HG02610 (cell line): ENCODE data around the gene WRAP73.
"Not testable (repeated sequence)": the region's sequence is repeated elsewhere in the genome, so short reads cannot be mapped to it uniquely, and the experiment has no call there.

Experiments
- ATAC-seq: cut with Tn5 transposase; IDR thresholded peaks from one replicate; pipeline ENCODE4 v1.9.1; 2021; ENCODE audit warnings: mild to moderate bottlenecking, moderate library complexity; ENCODE audit not compliant: unreplicated experiment

The WRAP73 gene

DNA sequence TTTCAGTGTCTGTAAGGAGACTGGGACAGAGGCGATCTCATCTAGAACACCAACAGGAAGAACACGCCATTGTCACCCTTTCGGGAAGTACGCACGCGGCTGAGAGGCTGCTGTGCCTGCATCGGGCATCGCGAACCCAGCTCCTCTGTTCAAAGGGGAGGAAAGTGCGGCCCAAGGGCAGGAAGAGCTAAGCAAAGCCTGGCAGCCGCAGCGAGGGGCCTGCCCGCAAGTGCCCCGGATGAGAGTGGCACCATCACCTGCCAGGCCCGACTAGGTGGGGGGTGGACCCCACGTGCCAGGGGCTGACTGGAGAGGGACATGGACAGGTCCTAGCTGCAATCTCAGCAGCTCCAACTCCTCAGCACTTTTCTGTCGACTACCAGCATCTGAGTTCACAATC, 17.6 kb downstream of the WRAP73 start:
- no peak for ATAC-seq

DNA sequence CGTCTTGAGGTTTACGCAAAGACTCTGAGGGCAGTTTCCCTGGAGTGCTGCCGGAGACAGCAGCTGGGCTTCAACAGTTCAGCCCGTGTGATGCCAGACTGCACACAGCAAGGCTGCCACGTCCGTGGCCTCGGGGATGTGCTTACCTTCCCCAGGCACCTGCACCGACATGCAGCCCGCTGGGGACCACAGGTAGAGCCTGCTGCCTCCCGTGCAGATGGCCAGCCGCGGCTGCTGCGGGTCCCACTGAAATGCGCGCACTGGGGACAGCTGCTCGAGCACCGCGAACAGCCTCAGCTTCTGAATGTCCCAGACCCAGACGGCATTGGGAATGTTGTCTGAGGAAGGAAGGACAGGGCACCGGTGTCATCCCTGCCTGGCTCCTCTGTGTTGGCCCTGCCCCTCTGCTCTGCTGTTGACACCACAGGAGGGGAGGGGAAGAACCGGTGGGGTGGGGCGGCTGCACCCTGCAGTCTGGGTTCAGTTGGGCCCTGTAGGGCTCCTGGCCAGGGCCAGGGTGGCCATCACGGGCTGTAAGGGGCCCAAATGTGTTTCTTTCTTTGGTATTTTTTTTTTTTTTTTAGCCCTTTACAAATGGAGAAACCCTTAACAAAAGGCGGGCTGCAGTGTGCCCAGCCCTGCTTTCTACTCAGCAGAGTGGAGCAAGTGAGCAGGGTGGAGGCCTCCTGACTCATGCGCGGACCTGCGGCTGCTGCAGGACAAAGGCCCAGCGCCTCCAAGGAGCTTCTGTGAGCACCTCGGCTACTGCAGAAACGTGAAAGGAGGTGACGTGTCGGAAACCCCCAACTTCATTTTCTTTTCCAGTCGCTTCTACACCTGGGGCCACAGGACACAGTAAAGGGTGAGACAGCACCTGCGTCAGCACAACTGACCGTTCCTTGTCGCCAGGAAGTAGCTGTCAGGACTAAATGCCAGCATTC, 18.3 kb downstream of the WRAP73 start:
- no peak for ATAC-seq

DNA sequence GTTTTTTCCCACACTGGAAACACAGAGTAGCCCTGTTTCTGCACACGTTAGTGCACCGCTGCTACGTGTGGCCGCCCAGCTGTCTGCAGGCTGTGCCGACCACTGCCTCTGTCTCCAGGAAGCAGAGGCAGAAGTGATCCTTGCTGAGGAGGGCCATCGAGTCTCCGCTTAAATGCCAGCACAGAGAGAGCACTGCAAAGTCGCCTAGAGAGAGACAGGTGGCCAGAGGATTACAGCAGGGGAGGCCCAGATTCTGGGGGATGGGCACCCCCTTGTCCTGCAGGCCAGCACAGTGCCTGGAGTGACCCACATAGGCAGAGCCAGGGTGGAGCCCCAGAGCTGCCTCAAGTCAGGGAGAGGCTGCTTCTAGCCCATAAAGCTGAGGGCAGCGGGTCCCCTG, 19.0 kb downstream of the WRAP73 start:
- ATAC-seq = no peak

DNA sequence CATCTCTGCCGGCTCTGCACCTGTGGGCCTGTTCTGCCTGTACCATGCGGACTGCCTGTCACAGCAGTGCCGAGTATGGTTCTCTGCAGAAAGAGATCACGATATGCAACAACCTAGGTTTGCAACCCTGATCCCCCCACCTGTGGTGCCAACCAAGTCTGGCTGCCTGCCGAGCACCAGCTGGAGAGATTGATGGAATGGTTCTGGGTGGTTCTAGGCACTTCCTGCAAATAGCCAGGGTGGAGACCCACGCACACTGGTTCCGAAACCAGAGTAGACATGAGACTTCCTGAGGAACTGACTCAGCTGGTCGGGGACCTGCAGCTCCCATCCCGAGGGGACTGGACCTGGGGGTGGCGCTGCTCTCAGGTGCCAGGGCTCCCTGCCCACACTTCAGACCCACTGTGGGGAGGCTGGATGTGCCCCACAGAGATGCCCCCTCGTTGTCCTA, 19.7 kb downstream of the WRAP73 start:
- ATAC-seq = no peak

DNA sequence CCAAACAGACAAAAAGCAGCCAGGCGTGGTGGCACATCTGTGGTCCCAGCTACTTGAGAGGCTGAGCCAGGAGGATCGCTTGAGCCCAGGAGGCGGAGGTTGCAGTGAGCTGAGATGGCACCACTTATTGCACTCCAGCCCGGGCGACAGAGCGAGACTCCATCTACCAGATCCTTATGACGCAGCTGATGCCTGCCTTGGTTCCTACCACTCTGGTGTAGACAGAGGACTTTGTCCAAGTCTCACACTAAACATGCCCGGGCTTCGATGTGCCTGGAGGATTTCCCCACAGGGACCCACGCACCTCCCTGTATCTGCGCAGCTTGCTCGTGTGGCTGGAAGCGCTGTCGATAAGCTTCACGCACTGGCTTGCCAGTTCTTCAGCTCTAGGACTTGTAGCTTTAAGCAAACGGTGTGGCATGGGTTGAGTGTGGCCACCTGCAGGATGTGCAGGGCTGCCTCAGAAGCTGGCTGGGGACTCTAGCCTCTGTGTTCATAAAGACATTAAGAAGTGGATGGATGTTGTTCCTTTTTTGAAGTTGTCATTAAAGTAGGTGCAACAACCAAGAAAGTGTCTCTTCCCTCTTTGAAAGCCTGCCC, 20.2 kb downstream of the WRAP73 start:
- no peak for ATAC-seq

DNA sequence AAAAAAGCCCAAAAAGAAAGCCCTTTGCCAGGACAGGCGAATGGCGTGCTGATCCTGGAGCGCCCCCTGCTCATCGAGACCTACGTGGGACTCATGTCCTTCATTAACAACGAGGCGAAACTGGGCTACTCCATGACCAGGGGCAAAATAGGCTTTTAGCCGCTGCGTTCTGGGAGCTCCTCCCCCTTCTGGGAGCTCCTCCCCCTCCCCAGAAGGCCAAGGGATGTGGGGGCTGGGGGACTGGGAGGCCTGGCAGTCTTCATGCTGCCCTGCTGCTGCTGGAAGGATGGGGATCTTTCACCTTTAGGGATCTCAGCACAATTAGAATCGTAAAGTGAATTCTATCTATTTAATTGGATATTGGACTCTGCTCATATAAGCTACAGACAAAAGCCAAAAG, 21.5 kb downstream of the WRAP73 start:
- no peak for ATAC-seq

DNA sequence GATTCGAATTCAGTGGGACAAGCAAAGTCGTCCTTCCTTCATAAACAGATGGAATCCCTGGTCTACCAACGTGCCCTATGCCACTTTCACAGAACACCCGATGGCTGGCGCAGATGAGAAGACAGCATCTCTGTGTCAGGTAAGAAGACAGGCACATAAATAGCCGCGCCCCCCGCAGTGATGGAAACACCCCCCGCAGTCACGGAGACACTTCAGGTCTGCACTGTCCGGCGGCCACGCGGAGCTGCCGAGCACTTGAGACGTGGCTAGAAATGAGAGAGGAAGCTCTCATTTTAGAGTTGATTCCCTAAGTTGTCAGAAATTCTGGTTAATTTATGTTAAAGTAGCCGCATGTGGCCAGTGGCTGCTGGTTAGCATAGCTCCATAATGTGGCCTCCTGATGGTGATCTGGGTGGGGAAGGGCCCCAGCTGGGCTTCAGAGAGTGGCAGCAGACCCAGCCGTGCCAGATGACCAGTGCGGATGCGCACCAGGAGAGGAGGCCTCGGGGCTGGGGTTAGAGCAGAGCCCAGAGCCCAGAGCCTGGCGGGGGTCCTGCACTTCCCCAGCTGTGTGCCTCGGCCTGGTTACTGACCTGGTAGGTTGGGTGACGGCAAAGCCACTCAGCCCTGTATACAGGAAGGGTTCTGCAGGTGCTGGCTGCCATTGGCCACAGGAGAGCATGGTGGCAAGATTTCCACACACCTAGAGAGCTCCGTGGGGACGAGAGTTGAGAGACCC, 22.2 kb downstream of the WRAP73 start:
- ATAC-seq = no peak

DNA sequence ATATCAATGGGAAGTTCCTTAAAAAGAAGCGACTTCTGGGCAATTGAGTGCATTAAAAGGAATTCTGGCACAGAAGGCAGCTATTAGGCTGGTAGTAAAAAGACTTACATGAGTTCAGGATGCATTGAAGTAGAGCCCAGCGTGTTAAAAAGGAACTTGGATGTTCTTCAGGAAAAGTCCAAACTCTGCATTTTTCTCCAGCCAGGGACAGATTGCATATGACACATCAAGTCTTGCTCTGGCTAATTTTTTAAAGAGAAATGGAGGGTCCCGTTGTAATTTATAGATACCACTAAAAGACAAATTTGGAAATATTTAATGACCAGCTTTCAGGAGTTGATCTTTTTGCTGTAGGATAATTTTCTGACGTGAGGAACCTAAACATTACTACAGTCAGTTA, 23.9 kb downstream of the WRAP73 start:
- ATAC-seq = no peak

DNA sequence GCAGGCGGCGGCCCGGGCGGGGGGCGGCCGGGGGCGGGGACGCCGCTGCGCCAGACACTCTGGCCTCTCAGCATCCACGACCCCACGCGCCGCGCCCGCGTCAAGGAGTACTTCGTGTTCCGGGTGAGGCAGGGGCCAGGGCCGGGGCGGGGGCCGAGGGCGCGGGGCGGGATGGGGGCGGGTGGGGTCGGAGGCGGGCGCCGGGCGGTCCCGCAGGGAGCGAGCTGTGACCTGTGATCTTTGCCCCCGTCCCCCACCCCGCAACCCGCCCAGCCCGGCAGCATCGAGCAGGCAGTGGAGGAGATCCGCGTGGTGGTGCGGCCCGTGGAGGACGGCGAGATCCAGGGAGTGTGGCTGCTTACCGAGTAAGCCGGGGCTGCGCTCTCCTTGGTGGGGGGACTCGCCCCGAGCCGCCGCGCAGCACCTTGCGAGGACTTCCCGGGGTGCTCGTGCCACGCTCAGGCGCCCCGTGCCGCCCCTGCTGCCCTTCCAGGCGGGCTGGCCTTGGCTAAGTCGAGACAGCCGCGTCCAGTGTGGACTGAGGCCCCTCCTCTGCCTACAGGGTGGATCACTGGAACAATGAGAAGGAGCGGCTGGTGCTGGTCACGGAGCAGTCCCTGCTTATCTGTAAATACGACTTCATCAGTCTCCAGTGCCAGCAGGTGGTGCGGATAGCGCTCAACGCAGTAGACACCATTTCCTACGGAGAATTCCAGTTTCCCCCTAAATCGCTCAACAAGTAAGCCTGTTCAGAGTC, 24.6 kb downstream of the WRAP73 start:
- peak; percentile 16 for ATAC-seq

DNA sequence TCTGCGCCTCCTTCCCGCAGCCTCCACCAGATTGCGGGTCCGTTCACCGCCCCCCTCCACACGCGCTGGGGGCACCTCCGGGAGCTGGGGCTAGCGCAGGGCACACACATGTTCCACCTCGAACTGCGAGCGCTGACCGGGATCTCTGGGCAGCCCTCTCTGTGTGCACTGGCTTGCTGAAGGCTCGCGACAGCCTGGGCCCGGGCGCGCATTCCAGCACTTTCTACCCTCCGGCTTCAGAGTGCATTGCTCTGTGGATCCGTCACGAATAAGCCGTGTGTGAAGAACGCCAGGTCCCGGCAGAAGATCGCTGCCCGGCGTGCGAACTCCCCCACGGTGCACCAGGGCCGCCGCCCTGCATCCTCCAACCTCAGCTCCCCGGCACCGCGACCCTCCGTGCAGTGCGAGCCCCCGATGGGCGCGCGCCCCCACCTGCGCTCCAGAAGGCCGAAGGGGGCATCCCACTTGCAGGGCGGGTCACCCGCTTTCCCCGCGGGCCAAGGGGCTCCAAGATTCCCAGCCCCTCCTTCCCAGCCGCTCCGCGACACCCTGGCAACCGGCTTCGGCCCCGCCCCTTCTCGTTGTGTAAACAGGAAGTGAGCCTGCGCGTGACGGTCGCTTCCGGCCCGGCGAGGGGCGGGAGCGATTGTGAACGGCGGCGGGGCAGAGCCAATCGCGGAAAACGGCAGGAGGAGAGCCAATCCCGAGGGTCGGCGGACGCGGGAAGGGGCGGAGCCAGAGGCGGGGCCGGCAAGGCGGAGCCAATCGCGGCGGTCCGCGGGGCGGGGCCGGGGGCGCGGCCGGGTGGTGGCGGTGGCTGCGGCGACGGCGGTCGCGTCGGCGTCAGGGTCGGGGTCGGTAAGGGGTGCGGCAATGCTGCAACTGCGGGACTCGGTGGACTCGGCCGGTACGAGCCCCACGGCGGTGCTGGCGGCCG, 25.4 kb downstream of the WRAP73 start, which contains the start of gene TPRG1L:
TPRG1L (plus strand) TSS at position 816 of the 937 bp plus-strand sequence; CDS start at position 874, 58 bp downstream.
- peak; percentile 89 for ATAC-seq

DNA sequence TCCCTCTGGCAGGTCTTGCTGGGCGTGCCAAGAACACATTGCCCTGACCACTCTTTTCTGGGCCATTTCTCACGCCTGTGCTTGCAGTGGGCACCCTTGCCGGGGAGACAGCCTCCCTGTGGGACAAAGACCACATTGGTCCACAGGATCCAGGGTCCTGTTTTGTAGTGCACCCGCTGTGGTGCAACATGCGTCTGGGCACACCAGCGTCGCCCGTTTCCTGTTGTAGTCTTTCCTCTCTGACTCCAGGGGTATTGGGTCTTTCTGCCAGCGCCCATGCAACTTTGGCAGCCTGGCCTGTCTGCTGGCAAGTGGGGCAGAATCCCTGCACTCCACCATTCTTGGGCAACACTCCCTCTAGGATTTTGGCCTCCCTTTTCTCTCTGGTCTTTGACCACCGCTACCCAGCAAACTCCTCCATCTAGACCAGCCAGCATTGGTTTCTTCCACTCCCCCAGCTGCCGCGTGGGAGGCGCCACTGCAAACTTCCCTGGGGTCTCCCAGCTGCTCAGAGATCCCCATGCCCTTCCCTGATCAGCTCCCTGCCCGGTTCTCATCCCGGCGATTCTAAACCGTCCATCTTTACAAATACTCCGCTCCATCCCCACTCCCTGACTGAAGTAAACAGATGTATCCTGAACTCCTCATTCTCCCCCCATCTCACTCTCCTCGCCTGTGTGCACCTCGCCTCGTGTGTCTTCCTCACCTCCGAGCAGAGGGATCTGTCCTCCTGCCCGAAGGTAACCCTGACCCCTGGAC, 26.3 kb downstream of the WRAP73 start:
- no peak for ATAC-seq

DNA sequence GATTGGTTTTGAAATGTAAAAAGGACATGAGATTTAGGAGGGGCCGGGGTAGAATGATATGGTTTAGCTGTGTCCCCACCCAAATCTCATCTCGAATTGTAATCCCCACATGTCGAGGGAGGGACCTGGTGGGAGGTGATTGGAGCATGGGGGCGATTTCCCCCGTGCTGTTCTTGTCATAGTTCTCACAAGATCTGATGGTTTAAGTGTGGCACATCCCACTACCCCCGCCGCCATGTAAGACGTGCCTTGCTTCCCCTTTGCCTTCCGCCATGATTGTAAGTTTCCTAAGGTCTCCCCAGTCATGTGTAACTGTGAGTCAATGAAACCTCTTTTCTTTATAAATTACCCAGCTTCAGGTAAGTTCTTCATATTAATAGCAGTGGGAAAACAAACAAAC, 27.8 kb downstream of the WRAP73 start:
- ATAC-seq = not testable (repeated sequence)

DNA sequence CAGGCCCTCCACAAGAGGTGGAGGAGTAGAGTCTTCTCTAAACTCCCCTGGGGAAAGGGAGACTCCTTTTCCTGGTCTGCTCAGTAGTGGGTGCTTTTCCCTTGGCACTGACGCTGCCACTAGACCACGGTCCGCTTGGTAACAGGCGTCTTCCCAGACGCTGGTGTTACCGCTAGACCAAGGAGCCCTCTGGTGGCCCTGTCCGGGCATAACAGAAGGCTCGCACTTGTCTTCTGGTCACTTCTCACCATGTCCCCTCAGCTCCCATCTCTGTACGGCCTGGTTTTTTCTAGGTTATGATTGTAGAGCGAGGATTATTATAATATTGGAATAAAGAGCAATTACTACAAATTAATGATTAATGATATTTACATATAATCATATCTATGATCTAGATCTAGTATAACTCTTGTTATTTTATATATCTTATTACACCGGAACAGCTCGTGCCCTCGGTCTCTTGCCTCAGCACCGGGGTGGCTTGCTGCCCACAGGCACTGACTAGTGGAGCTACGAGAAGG, 28.7 kb downstream of the WRAP73 start:
- not testable (repeated sequence) for ATAC-seq

DNA sequence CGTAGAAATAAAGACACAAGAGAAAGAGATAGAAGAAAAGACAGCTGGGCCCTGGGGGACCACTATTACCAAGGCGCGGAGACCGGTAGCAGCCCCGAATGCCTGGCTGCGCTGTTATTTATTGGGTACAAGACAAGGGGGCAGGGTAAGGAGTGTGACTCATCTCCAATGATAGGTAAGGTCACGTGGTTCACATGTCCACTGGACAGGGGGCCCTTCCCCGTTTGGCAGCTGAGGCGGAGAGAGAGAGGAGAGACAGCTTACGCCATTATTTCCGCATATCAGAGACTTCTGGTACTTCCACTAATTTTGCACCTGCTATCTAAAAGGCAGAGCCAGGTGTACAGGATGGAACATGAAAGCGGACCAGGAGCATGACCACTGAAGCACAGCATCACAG, 29.2 kb downstream of the WRAP73 start:
- ATAC-seq = no peak

DNA sequence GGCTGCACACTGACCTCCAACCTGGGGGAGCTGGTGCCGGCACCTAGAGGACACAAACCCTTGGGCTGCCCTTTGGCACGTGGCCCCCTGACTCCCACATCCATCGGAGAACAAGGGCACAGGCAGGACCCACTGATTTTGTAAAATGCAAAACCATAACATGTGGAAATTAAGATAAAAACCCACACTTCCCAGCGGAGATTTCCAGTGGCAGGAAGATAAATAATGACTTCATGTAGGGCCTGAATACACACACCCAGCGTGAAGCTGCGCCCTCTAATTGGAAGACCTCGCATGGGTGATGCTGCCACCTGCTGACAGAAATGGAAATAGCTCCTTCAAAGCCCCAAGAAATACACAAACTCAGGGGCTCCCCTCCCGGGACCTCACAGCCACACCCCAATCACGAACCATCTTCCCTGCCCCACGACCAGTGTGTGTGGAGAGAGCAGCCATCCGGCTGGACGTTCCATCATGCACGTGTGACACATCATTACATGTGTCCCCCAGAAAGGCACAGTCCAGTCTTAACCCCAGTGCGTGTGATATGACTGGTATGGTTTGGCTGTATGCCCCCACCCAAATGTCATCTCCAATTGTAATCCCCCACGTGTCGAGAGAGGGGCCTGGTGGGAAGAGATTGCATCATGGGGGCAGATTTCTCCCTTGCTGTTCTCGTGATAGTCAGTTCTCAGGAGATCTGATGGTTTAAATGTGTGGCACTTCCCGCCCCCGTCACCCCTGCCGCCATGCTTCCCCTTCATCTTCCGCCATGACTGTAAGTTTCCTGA, 30.8 kb downstream of the WRAP73 start:
- ATAC-seq = no peak

DNA sequence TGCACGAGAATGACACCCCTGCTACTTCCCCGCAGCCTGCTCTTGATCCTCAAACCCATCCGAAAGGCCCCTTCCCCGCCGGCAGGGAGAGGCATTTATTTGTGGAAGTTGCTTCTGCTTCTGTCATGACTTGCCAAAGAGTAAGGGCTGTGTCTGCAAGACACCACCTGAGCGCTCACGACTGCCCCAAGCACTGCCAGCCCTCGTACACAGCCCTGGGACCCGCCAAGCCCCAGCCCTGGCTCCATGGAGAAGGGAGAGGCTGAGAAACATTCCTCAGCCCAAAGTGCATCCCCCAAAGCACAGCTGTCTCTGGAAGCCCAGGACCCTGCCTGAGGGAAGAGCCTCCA, 31.4 kb downstream of the WRAP73 start:
- ATAC-seq = no peak

DNA sequence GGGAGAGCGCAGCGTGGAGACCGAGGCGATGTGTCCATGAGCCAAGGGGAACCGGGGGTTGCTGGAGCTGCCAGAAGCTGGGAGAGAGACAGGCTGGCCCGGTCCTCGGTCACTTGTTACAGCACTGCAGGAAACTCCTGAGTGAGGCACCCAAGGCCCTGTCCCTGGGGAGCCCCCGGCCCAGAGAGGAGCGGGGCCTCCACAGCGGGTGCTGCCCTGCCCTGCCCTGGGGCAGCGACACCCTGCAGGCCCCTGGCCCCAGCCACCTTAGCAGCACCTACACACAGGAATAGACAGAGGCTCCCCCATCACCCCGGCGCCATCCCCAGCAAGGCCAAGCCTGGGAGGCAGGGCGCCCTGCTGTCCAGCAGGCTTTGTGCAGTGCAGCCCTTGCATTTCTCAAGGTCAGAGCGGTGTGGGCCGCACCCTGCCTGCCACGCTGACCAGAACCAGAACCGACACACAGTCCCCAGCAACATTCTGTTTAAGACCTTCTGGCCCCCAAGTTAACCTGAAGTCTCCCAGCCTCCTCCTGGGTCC, 32.0 kb downstream of the WRAP73 start:
- ATAC-seq = no peak

DNA sequence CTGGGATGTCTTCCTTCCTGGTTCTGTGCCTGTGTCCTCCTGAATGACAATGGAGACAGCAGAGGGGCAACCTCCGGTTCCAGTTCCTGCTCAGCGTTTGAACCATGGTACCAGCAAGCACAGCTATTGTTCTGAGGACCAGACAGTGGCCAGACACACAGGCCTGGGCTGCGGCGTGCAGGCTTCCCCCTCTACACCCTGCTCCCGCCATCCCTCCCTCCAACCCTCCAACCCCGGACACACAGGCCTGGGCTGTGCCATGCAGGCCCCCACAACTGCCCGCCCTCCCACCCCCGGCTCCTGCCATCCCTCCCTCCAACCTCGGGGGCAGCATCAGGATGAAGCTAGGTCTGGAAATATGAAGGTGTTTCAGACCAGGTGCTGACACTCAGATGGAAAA, 33.0 kb downstream of the WRAP73 start:
- no peak for ATAC-seq
